Measurements from ENCODE around the gene PITPNM3. TPM values are rescaled to one million over a fixed set of nuclear protein-coding genes. Genes with fewer than 3 reads are reported as not detected.
"Not testable (repeated sequence)": the region's sequence is repeated elsewhere in the genome, so short reads cannot be mapped to it uniquely, and the experiment has no call there.

Gene PITPNM3
- total RNA-seq, 1 donor from 2014 or later, result 1.1 TPM

GRCh38 chr17:6574687-6575595 lies 18.6 kb upstream of the PITPNM3 start:
- peak; percentile 73 for DNase-seq (ENCODE audit: low spot score)

GRCh38 chr17:6573982-6574686 lies 17.8 kb upstream of the PITPNM3 start:
- DNase-seq (ENCODE audit: low spot score), result peak; percentile 71

DNA sequence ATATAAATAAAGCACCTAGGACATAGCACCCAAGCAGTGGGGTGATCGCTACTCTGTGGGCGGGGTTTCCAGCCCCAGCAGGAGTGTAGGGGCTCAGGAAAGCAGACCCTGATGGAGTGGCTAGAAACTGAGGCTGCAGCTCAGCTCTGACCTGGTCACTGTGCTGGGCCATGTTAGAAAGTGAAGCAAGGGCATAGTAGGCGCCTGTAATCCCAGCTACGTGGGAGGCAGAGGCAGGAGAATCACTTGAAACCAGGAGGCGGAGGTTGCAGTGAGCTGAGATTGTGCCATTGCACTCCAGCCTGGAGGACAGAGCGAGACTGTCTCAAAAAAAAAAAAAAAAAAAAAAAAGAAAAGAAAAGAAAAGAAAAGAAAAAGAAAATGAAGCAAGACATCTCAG lies 17.1 kb upstream of the PITPNM3 start:
- DNase-seq (ENCODE audit: low spot score), result not testable (repeated sequence)

GRCh38 chr17:6572972-6573370 lies 16.6 kb upstream of the PITPNM3 start:
- peak; percentile 59 for DNase-seq (ENCODE audit: low spot score)

- DNase-seq (ENCODE audit: low spot score), result no peak
Observed at GRCh38 chr17:6571452-6571781, 15.1 kb upstream of the PITPNM3 start.

DNA sequence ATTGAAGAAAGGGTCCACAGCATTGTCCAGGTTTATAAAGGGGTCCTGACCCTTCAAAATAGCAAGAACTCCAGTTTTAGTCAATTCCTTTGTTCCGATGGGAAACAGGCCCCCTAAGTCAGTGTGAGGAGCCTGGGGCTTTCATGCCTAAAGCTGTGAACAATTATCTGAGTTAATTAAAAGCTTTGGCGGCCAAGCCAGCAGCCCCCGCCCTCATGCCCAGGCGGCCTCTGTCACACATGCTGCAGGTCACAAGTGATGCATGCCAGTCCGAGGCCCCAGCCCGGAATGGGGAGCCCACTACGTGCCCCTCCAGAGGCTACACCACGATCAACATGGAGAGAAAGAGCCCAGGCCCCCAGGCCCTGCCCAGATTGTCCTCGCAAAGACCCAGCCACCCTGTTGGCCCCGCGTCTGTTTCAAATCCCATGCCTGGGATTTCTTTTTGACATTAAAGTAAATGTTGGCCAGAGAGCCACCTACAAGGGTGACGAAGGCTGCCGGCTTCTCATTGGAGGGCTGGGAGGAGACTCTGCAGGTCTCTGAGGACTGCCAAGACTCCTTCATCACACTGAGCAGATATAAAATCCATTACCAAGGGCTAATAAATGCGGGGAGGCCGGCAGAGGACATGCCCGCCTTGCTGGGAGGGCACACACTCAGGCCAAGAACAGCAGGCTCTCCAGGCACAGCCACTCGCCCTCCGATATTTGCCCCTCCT lies 14.5 kb upstream of the PITPNM3 start:
- DNase-seq (ENCODE audit: low spot score), result peak; percentile 86

GRCh38 chr17:6569370-6570285 lies 13.3 kb upstream of the PITPNM3 start:
- DNase-seq (ENCODE audit: low spot score), result peak; percentile 18

- DNase-seq (ENCODE audit: low spot score), result peak; percentile 59
Observed at GRCh38 chr17:6568184-6568758, 11.9 kb upstream of the PITPNM3 start.

DNA sequence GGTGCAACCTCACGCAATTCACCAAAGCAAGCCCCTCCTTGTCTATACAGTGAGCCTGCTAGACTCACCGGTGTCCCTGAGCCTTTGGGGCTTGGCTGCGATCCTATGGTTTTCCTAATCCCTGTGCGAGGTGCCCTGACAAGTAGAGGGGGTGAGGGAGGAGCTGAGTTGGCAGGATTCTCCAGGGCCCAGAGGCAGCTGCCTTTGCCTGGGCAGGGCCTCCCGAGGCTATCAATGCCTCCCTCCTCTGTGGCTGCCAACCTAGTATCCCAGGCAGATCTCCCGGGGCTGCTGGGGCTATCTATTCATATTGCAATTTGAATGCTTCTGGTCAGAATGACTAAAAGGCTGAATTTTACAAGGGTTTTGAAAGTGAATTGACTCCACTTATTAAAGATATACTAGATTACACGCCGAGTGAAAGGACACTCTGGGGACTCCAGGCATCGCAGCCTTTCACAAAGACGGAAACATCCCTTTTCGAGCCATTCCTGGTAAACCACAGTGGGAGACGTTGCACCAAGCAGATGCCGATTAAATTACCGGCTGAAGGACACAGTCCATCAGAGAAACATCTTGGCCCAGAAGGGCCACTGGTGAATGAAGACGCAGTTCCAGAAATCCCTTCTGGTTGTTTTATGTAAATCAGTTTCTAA lies 11.3 kb upstream of the PITPNM3 start:
- DNase-seq (ENCODE audit: low spot score), result peak; percentile 71

- DNase-seq (ENCODE audit: low spot score), result no peak
Observed at GRCh38 chr17:6561446-6561845, 5.1 kb upstream of the PITPNM3 start.

GRCh38 chr17:6560496-6560895 lies 4.1 kb upstream of the PITPNM3 start:
- DNase-seq (ENCODE audit: low spot score), result no peak

GRCh38 chr17:6559753-6560215 lies 3.4 kb upstream of the PITPNM3 start:
- DNase-seq (ENCODE audit: low spot score), result no peak

DNA sequence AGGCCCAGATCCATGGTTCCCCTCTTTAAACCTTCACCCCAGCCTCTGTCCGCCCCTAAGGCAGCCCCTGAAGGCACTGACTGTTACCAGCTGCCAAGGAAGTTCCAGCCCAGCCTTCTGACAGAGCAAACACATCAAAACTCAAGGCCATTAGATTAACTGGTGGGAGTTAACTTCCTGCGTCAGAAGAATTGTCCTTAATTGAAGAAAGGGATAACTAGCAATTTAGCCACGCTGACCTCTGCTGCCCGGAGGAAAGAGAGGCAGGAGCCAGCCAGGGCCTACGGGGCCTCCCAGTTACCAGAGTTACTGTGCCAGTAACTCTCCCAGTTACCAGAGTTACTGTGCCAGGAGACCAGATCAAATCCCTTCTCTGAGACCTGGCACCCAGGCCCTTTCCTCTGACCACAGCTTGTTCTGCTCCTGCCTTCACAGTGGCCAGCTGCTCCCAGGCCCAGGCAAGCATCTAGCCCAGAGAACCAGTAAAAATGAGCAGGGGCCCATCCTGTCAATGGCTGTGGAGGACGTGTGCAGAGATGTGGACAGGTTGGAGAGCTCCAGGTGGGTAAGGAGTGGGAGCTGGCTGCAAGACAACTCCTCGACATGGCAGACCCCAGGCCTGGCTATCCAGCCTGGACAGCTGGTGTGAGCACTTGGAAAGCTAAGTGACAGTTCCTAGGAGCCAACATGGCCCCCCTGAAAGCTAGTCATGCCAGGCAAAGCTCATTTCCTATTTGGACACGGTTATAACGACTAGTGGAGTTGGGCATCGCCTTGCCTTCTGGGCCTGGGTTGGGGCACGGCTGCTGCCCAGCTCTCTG lies 2.8 kb upstream of the PITPNM3 start:
- DNase-seq (ENCODE audit: low spot score), result no peak

DNA sequence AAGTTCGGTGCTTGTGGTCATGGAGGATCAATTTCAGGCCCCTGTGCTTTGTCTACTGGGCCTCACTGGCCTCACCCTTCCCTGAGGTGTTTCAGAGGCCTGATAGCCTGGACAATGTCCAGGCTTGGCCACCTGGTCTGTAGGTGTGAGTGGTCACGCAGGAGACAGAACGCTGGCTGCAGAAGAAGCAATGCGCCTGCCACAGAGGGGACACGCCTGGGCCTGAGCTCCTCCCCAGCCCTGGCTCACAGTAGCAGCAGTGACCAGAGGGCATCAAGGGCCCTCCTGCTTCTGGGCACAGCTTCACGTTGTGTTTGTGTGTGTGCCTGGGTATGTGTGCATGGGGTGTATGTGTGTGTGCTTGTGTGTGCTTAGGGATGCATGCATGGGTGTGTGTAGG lies 1.9 kb upstream of the PITPNM3 start:
- no peak for DNase-seq (ENCODE audit: low spot score)

GRCh38 chr17:6557040-6557438 lies 684 bp upstream of the PITPNM3 start:
- DNase-seq (ENCODE audit: low spot score), result no peak

DNA sequence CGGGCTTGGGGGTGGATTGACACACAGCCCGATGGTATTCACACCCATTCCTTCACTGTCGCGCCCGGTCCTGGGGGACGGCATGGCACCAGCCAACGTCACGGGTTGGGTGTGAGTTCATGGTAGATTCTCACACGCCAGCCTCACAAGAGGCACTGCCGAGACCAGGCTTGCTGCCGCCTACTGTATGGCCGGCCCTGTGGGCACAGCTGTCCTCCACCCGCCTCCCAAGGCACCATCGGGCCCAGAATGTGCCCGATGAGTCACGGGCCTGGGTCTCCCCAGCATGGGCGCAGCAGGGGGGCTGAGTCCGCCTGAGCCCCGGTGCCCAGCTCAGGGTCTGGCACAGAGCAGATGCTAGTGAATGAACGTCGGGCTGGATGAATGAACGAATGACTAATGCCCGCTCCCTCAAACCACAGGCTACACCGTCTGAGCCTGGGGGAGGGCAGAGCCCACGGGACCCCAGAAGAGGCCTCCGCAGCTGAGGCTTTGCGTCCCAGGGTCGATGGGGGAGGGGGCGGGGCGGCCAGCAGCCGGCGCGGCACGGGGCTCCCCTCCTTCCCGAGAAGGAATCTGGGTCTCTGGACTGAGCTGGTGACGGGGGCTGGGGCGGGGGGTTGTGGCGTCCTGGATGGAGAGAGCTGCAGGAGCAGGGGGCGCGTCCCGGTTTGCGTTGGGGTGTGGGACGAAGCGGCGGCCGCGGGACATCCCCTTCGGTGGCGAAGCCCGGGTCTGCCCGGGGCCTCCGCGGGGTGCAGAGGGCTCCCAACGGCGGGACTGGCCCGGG lies 829 bp downstream of the PITPNM3 start:
- no peak for DNase-seq (ENCODE audit: low spot score)

GRCh38 chr17:6554871-6555330 lies 1.5 kb downstream of the PITPNM3 start:
- DNase-seq (ENCODE audit: low spot score), result no peak

DNA sequence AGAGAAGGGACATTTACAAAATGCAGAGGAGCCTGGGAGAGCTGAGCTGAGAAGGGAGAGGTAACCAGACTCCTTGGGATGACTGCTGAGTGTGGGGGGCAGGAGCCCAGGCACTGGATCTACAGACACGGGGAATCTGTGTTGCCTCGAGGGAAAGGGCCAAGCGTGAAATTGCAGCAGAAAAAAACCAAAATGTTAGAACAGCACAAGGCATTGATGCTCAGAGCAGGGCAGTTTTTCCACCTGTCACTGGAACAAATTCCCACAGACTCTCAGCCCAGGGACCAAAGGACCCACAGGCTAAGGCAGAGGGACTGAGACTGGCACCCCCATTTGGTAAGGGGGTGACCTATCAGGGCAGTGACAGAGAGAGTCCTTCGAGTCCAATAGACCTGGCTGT lies 2.0 kb downstream of the PITPNM3 start:
- no peak for DNase-seq (ENCODE audit: low spot score)
